ENCODE measurements around the gene MROH8.

The MROH8 gene

DNA sequence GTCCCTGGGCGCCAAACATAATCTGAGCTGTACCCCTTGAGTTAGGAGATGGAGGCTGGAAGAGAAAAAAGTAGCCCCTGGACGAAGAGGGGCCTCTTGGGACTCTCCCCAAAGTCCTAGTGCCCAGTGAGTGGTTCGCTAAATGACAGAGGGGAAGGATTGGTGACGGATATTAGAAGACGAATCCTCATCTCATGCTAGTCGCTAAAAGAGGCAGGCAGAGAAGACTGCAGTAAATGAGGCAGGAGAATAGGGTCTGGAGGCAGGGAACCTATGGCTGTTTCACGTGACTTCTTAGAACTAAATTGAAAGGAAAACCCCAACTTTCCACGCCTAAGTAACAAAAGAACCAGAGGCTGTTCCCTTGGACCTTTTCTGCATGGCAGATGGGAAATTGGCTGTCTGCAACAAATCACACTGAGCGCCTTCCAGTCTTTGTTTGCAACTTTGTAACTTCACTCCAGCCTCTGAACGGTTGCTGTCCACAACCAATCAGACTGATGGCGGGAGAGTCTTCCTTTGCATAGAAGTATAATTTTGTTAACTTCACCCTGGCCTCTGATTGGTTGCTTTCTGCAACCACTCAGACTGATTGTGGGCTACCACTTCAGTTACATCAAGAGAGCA is 82.8 kb downstream of the MROH8 start:
- TF ChIP-seq, protein P1, sequence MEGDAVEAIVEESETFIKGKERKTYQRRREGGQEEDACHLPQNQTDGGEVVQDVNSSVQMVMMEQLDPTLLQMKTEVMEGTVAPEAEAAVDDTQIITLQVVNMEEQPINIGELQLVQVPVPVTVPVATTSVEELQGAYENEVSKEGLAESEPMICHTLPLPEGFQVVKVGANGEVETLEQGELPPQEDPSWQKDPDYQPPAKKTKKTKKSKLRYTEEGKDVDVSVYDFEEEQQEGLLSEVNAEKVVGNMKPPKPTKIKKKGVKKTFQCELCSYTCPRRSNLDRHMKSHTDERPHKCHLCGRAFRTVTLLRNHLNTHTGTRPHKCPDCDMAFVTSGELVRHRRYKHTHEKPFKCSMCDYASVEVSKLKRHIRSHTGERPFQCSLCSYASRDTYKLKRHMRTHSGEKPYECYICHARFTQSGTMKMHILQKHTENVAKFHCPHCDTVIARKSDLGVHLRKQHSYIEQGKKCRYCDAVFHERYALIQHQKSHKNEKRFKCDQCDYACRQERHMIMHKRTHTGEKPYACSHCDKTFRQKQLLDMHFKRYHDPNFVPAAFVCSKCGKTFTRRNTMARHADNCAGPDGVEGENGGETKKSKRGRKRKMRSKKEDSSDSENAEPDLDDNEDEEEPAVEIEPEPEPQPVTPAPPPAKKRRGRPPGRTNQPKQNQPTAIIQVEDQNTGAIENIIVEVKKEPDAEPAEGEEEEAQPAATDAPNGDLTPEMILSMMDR (IDR thresholded peaks at IDR 0.05): no peak

DNA sequence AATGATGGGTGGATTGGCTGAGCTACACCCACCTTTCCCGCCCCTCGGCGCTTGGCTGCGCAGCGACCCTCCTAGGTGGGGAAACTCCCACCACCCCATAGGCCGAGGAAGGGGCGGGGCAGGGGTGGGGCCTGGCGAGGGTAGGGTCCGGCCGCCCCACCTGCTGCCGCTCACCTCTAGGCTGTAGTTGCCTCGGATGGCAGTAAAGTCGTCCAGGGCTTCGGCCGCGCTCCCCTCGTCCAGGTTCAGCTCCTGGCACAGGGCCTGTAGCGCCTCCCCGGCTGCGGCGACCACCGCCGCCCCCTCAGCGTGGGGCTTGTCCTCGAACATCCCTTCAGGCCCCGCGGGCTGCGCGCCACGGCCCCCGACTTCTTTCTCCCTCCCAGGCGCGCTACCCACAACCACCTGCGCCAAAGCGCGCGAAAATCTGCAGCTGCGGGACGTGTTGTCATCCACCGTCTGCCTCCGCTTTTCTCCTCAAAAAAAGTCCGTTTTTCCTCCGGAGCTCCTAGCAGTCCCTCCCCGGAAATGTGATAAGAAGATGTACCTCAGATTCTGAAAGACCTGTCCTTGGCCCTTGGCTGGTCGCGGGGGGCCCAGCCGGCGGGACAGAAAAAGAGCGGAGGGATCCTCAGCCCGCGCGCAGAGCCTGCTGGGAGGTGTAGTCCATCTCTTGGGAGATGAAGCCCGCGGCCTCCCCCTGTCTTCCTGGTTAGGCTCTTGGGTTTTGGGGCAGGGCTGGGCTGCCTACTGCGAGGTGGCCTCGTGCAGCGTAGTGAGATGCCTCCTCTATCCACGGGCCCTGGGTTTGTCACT is 83.5 kb downstream of the MROH8 start, which contains the start of gene RBL1:
RBL1 (minus strand) TSS at position 399 of the 816 bp plus-strand sequence; CDS start at position 330, 69 bp downstream.
- TF ChIP-seq, protein P1 (IDR thresholded peaks at IDR 0.05): peak; percentile 21; the same call in 1 of the 2 replicates

DNA sequence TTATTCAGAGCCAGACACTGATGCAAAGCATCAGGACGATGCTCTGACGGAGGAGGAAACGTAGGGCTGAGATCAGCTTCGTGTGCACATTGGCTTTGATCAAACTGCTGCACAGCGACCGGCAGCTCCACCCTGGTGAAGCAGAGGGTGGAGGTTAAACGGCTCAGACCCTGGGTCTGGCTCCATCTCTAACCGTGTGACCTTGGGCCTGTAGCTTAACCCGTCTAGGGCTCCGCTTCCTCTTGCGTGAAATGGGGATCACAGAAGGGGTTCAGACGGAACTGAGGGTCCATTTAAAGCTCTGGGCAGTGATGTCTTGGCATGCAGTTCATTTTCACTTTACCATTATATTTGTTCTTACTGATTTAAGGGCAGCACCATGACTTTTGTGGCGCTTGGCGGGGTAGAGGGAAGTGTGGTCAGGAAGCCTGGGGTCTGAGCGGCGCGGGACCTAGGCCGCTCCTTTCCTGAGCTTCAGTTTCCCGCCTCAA is 84.2 kb downstream of the MROH8 start:
- TF ChIP-seq, protein P1 (IDR thresholded peaks at IDR 0.05): no peak

DNA sequence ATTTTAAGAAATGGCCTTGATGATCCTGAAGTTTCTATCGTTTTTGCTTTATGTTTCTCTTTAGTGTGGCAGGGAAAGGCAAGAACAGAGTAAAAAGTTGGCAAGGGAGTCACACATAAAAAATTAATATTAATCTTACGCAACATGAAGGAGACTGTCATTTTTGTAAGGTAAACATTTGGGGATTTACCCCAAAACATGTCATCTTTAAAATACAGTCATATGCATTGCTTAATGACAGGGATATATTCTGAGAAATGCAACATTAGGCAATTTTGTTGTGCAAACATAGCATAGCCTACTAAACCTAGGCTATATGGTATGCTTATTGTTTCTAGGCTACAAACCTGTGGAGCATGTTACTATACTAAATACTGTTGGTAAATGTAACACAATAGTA is 88.9 kb downstream of the MROH8 start:
- TF ChIP-seq, protein P1 (IDR thresholded peaks at IDR 0.05): no peak

DNA sequence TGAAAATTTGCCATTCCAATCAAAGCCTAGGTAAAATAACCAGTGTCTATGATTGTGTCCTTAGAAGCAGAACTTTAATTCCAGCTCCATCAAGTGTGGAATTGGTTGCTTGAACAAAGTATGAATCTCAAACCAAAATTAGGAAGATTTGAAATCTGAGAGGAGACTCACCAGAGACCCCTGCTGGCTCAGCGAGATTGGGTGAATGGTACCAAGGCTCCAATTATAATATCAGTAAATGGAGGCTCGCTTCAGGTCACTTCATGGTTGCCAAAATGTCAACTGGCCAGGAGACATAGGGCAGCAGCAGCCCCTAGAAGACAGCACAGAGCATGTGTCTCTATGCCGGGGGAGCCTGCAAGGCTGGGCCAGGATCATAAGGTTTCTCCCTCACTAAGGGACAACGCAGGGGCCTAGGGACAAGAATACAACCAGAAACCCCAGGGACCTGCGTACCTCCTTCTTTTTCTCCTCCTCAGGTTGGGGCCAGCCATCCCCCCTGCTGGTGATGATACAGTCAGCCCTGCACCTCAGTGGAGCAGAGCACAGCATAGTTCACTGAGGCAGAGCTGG is 97.5 kb downstream of the MROH8 start:
- TF ChIP-seq, protein P1 (IDR thresholded peaks at IDR 0.05): peak; percentile 35; the same call in 1 of the 2 replicates

DNA sequence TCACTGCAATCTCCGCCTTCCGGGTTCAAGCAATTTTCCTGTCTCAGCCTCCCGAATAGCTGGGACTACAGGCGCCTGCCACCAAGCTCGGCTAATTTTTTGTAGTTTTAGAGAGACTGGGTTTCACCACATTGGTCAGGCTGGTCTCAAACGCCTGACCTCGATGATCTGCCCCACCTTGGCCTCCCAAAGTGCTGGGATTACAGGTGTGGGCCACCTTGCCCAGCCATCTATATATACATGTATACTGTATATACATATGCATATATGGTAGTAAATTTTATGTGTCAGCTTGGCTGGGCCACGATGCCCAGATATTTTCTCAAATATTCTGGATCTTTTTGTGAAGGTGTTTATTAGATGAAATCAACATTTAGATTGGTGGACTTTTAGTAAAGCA is 102.3 kb downstream of the MROH8 start:
- TF ChIP-seq, protein P1 (IDR thresholded peaks at IDR 0.05): no peak

DNA sequence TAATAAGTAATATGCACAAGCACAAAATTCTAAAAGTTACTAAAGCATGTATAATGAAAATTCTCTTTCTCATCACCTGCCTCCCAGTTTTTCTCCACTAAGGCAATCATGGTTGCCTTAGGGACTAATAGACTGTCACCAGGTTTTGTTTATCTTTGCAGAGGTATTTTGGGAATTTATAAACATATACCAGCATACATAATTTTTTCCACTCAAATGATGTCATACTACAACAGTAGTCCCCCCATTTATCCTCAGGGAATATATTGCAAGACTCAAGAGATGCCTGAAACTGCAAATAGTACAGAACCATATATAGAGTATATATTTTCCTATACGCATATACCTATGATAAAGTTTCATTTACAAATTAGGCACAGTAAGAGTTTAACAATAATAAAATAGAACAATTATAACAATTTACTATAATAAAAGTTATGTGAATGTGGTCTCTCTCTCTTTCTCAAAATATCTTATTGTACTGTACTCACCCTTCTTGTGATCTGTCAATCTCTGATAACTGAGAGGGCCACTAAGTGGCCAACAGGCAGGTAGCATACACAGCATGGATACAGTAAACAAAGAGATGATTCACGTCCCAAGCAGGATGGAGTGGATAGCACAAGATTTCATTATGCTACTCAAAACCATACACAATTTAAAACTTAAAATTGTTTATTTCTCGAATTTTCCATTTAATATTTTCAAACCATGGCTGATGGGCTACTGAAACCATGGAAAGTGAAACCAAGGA is 103.2 kb downstream of the MROH8 start:
- TF ChIP-seq, protein P1 (IDR thresholded peaks at IDR 0.05): no peak
